DND-41 (cell line): ENCODE results near the gene GOLGA6A.

ENCODE experiments used
- ATAC-seq: fragments of 200-7000 bp; cut with Tn5 transposase; 3 replicates; pipeline ENCODE4 v1.9.1; 2021; ENCODE audit warnings: low read depth; ENCODE audit not compliant: insufficient read depth
- DNase-seq: peaks from one replicate; pipeline ENCODE4 v3.0.0-alpha.2; 2020
- H2AFZ ChIP-seq: 2 replicates; pipeline ENCODE4 v1.6.0; 2012; ENCODE audit warnings: low read depth, low read length
- H3K27ac ChIP-seq: 2 replicates; pipeline ENCODE4 v1.5.1; 2012; ENCODE audit warnings: low read length, inconsistent platforms
- H3K27me3 ChIP-seq: fragments of 200-600 bp; sonication (generic); 2 replicates; pipeline ENCODE4 v1.6.0; 2012; ENCODE audit warnings: low read length, mild to moderate bottlenecking, inconsistent platforms; ENCODE audit not compliant: insufficient read depth, poor library complexity
- H3K36me3 ChIP-seq: 2 replicates; pipeline ENCODE4 v1.5.1; 2012; ENCODE audit warnings: low read length, inconsistent platforms; ENCODE audit not compliant: insufficient read depth
- H3K4me1 ChIP-seq: 2 replicates; pipeline ENCODE4 v1.5.1; 2012; ENCODE audit warnings: mild to moderate bottlenecking, low read length; ENCODE audit not compliant: insufficient read depth
- H3K4me2 ChIP-seq: 2 replicates; pipeline ENCODE4 v1.6.0; 2012; ENCODE audit warnings: mild to moderate bottlenecking, moderate library complexity, low read length, inconsistent platforms; ENCODE audit not compliant: insufficient read depth
- H3K4me3 ChIP-seq, 2 experiments: fragments of 200-600 bp in 1 of 2; shearing (Covaris generic) in 1 of 2; 2 replicates each; pipeline ENCODE4 v1.5.1; 2012 to 2016; ENCODE audit warnings: inconsistent platforms in 2 of 2, low read length in 2 of 2, mild to moderate bottlenecking in 2 of 2, low read depth in 1 of 2, moderate library complexity in 1 of 2
- H3K79me2 ChIP-seq: 2 replicates; pipeline ENCODE4 v1.6.0; 2012; ENCODE audit warnings: low read length, inconsistent platforms; ENCODE audit not compliant: insufficient read depth
- H3K9ac ChIP-seq: 2 replicates; pipeline ENCODE4 v1.6.0; 2012; ENCODE audit warnings: low read depth, mild to moderate bottlenecking, inconsistent platforms, low read length, moderate library complexity
- H3K9me3 ChIP-seq: 2 replicates; pipeline ENCODE4 v1.5.1; 2012; ENCODE audit warnings: low read length, moderate library complexity, mild to moderate bottlenecking, inconsistent platforms; ENCODE audit not compliant: insufficient read depth, severe bottlenecking
- H4K20me1 ChIP-seq: 2 replicates; pipeline ENCODE4 v1.6.0; 2012; ENCODE audit warnings: low read length; ENCODE audit not compliant: insufficient read depth
- CTCF ChIP-seq: IDR thresholded peaks from 2 replicates; pipeline ENCODE4 v1.5.1; 2012; ENCODE audit warnings: borderline replicate concordance, low read length, moderate library complexity, mild to moderate bottlenecking; ENCODE audit not compliant: poor library complexity, severe bottlenecking; ENCODE audit errors: extremely low read depth
- EZH2 ChIP-seq: IDR thresholded peaks from 3 replicates; pipeline ENCODE4 v1.6.1; 2012; ENCODE audit warnings: borderline replicate concordance, low read depth, mild to moderate bottlenecking, moderate library complexity, low read length, inconsistent platforms; ENCODE audit not compliant: severe bottlenecking

GOLGA6A gene

DNA sequence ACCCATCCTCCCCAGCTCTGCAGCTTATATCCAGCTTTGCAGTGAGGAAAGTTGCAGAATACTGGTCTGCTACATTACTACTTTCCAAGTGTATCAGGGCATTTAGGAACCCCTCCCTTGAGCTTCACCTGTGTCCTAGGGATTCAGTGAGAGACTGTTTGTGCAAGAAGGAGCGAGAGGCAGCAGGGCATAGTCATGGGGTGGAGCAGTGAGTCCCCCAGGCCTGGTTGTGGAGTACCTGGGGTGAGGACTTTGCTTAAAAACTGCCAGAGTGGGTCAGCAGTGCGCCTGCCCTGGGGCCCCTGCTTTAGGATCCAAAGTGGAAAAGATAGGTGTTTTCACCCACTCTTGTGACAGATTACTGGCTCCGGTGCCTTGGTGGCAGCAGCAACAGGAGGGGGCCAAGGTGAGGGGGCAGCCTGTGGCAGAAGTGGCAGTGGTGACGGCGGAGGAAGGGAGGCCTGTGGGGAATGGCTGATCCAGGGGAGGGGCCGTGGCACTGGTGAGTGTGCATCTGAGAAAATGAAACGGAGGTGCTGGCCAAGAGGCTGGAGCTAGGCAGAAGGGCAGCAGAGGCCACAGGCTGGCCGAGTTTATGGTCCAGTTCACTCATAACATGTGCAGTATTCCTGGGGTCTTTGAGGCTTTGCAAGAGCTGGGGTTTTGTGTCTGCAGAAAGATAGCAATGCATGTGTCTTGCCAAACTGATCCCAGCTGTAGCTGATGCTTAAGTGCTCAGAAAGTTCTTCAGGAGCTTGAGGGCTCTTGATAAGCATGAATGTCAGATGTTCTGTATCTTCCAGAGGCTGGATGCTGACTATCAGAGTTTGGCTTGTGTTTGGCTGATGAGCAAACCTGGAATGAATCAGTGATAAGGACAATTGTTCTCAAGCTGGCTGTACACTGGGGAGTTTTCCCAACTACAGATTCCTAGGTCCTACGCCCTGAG, 43.4 kb downstream of the GOLGA6A start:
- no peak for ATAC-seq
- Histone ChIP-seq H4K20me1 (peaks cover 2% of the 10 kb centered on the region; the same call in 1 of the 2 replicates), H3K27ac (no peak overlapping the region), H3K79me2 (no peaks in the 10 kb centered on the region), H3K9me3 (no peaks in the 10 kb centered on the region), H3K4me3 (no peak overlapping the region), H3K4me2 (no peak overlapping the region), H3K4me1 (no peaks in the 10 kb centered on the region), H3K36me3 (peaks cover 33% of the 10 kb centered on the region), H3K9ac (no peak overlapping the region), H2AFZ (no peak overlapping the region), H3K27me3 (no peaks in the 10 kb centered on the region)
- TF ChIP-seq EZH2 (no peak), CTCF (no peak)
- DNase-seq, result no peak

DNA sequence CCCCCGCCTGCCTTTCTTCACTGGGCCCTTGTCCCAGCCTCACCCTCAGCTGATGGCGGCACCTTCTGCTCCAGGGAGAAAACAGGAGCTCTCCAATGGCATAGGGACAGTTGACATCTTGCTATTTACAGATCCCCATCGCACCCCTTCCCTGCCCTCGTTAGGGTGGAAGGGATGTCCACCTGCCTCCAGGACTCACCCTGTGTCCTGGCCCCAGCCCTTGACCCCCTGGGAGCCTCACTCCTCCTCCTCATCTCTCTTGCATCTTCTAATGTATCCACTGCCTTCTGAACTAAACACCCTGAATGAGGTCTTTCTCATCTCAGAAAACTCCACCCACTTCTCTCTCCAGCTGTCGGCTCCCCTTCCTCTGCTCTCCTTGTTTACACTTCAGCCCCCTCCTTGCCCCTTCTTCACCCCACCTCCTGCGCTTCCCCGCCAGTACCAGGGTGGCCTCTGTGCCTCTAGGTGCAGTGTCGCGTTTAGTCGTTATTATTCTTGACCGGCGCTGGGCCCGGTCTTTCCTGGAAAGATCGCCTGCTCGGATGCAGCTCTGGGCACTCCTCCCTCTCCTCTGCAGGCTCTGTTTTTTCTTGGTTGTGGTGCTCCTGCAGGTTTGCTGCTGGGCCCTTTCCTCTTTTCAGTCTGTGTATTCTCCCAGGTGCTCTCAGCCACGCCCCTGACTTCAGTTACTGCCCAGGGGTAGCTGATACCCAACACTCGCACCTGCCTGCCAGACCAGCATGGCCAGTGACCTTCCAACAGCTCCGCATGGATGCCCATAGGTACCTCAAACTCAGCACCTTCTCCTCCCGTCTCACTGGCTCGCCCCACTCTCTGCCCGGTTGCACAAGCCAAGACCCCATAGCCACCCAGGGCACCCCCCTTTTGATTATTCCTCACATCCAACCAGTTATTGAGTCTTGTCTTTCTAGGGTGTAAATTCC, 44.9 kb downstream of the GOLGA6A start:
- Histone ChIP-seq H3K4me3 (no peak overlapping the region), H3K79me2 (no peaks in the 10 kb centered on the region), H3K4me2 (no peak overlapping the region), H3K36me3 (peaks cover 45% of the 10 kb centered on the region), H3K27ac (no peak overlapping the region), H3K9ac (no peak overlapping the region), H3K4me1 (no peaks in the 10 kb centered on the region), H4K20me1 (peaks cover 2% of the 10 kb centered on the region), H2AFZ (no peak overlapping the region), H3K27me3 (no peaks in the 10 kb centered on the region), H3K9me3 (no peaks in the 10 kb centered on the region)
- TF ChIP-seq EZH2, result no peak
- no peak for TF ChIP-seq CTCF
- DNase-seq, result no peak
- ATAC-seq, result no peak

- H3K9ac ChIP-seq, result no peak overlapping the region
- H2AFZ ChIP-seq, result no peak overlapping the region
- H3K36me3 ChIP-seq, result peaks cover 46% of the 10 kb centered on the region
- no peak overlapping the region for H3K4me2 ChIP-seq
- H3K4me3 ChIP-seq, result no peak overlapping the region
- H3K27me3 ChIP-seq, result no peaks in the 10 kb centered on the region
- TF ChIP-seq CTCF (peak; percentile 46), EZH2 (no peak)
- peaks cover 2% of the 10 kb centered on the region for H4K20me1 ChIP-seq
- H3K79me2 ChIP-seq, result no peaks in the 10 kb centered on the region
- H3K9me3 ChIP-seq, result no peaks in the 10 kb centered on the region
- ATAC-seq (0 out of 3 replicates have a peak, but pooled peaks have one; percentile 19), DNase-seq (peak; percentile 15)
- no peak overlapping the region for H3K27ac ChIP-seq
- H3K4me1 ChIP-seq, result no peaks in the 10 kb centered on the region
Observed at GRCh38 chr15:74036271-74037170, 45.8 kb downstream of the GOLGA6A start.
